ENCODE measurements around the gene BOD1.

DNA sequence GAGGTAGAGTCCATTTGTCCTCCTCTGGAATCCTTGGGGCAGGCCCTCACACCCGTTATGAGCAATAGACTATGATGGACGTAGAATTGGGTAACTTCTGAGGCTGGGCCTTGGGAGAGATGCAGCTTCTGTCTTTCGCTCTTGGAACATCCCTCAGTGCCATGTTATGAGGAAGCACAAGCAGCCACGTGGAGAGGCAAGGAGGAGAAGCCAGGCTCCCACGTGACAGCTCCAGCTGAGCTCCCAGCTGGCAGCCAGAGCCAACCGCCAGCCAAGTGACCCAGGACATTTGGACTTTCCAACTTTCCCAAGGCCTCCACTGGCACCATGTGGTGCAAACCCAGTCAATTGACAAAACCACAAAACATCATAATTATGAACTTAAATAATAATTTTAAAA is 43.0 kb upstream of the BOD1 start:
- TF ChIP-seq CTCF (IDR thresholded peaks at IDR 0.05): no peak
- TF ChIP-seq EP300 (IDR thresholded peaks at IDR 0.05): no peak
- TF ChIP-seq POLR2A (IDR thresholded peaks at IDR 0.05): no peak
